ENCODE data around the gene HNRNPU.
"Not testable (repeated sequence)": the region's sequence is repeated elsewhere in the genome, so short reads cannot be mapped to it uniquely, and the experiment has no call there.

The HNRNPU gene

DNA sequence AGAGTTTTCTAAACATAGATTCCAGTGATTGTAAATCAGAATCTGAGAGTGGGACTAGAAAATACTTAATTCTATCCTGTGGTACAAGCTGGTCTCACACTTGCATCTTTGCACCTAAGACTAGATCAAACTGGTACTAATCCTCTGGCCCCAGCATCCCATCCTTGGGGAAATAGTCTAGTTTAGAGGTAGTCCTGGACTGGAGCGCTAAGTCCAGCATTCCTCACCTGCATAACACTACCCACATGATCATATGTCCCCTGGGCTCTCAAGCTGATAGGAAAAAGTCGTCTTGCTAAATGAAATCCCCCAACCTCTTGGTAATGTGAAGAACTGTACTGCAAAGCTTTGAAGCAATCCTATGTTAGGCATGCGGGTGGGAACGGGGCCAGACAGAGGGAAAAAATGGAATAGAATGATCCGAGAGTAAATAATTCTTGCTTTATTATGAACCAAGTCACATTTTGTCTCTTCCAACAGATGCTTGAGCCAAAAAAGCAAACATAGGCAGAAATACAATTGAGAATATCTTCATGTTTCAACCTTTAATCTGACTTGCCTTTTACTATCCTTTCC is 24.0 kb downstream of the HNRNPU start:
- no peak for DNase-seq (ENCODE audit: low read depth in 3 of 3)

GRCh38 chr1:244839656-244840055 is 24.7 kb downstream of the HNRNPU start:
- DNase-seq (ENCODE audit: low read depth in 3 of 3): no peak

DNA sequence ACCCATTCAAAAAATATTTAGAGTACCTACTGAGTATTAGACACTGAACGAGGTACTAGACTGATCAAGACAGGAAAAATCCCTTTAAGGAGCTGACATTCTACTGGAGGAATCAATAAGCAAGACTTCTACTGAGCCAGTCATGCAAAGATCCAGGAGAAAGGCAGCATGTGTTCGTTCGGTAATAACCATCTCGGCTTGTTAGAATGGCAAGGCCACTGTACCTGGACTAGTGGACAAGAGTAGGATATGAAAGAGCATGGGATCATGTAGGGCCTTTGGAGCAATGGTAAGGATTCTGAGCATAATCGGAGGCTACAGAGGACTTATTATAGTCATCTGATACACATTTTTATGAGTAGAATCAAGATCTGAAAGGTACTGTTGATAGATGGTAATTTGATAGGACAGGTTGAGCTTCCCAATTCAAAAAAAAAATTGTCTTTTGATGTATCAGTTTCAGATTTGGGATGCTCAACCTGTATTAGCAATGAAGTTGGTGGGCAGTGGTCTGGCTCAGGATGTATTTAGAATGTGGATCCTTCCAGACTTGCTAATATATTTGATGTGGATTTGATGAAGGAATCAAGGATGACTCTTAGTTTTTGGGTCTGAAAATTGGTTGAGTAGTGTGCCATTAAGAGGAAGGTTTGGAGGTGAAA is 26.6 kb downstream of the HNRNPU start:
- DNase-seq (ENCODE audit: low read depth in 3 of 3): no peak

GRCh38 chr1:244836584-244836983 is 27.8 kb downstream of the HNRNPU start:
- no peak for DNase-seq (ENCODE audit: low read depth in 3 of 3)

DNA sequence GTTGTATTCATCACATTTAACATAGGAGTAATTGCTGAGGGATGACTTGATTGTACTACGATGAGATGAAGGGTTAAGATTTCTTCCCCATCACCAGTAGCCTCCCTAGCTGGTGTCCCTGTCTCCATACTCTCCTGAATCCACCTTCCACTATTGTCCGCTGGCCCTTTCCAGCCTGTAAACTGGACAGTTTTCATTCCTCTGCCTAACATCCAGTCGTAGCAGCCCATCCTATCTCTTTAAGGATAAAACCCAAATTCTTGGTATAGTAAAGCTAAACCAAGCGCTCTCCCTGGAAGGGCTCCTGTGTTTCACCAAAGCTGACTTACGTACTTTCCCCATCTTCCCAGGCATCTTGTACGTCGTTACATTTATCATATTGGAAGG is 28.2 kb downstream of the HNRNPU start:
- DNase-seq (ENCODE audit: low read depth in 3 of 3): no peak

DNA sequence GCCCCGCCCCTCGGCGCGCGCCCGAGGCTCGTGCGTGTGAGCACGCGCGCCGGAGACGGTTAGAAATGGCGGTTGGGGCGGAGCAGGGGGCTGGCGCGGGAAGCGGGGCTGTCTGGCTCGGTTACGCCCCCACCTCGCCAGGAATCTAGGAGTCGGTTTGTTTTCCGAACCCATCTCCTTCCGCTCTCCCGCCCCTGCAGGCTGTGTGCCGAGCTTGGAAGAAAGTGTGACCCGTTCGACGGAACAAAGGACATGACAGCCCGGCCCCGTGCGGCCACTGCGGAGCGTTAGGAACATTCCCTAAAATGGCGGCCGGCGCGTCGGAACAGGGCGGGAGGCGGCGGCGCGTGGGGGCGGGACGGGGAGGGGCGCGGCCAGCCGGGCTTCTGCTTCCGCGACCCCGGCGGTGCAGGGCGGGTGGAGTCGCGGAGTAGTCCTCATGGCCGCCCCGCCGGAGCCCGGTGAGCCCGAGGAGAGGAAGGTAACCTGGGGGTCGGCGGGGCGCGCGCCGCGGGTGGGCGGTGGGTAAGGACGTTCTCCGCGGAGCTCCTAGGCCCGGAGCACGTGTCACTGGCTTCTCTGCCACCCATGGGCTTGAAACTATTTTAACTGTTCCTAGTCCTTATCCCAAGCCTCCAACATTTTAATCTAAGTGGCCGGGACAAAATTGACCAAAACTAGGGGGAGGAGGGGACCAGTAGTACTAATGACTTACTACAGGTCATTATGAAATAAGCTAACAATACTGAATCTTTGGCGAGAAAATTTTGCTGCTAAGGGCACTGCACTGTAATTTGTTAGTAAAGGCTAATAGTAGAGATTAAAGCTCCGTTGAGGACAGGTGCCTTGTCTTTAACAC is 28.8 kb downstream of the HNRNPU start, which contains the start of gene COX20:
COX20 (plus strand) TSS at position 383 of the 859 bp plus-strand sequence; CDS start at position 440, 57 bp downstream.
- DNase-seq (ENCODE audit: low read depth in 3 of 3): peak; percentile 76 to 83 (median 81)

GRCh38 chr1:244834543-244835275 is 29.6 kb downstream of the HNRNPU start:
- DNase-seq (ENCODE audit: low read depth in 3 of 3): peak; percentile 77 to 89 (median 83)

- DNase-seq (ENCODE audit: low read depth in 3 of 3): peak; percentile 22 to 44 (median 23)
Measured at GRCh38 chr1:244833734-244834542, 30.4 kb downstream of the HNRNPU start.

- not testable (repeated sequence) for DNase-seq (ENCODE audit: low read depth in 3 of 3)
Measured at GRCh38 chr1:244833260-244833659, 31.1 kb downstream of the HNRNPU start.

GRCh38 chr1:244830639-244831038 is 33.7 kb downstream of the HNRNPU start:
- DNase-seq (ENCODE audit: low read depth in 3 of 3): no peak

DNA sequence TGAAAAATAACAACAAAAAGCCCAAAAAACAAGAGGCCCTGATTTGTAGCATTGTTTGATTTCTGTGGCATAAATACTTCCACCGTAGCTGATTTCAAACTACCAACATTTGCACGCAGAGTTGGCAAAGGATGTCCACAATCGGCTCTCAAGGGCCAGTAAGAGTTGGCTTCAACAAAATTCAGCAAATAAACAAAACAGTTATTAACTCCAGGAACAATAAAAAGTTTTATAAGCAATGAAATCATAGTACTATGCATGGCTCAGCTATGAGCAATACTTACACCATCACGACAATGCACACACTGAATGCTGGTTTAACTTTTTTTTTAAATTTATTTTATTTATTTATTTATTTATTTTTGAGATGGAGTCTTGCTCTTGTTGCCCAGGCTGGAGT is 37.6 kb downstream of the HNRNPU start:
- no peak for DNase-seq (ENCODE audit: low read depth in 3 of 3)

DNA sequence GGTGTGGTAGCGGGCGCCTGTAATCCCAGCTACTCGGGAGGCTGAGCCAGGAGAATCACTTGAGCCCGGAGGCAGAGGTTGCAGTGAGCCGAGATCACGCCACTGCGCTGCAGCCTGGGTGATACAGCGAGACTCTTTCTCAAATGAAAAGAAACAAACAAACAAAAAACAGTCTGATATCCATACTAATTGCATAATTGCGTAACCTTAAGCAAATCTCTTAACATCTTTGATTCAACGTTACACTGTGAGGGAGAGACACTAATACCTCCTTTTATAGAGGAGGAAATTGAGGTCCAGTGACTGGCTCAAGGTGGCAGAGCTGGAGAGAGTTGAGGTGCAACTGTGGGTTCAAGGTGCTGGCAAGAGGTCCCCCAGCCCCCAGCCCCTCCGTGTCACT is 41.5 kb downstream of the HNRNPU start:
- DNase-seq (ENCODE audit: low read depth in 3 of 3): no peak

DNA sequence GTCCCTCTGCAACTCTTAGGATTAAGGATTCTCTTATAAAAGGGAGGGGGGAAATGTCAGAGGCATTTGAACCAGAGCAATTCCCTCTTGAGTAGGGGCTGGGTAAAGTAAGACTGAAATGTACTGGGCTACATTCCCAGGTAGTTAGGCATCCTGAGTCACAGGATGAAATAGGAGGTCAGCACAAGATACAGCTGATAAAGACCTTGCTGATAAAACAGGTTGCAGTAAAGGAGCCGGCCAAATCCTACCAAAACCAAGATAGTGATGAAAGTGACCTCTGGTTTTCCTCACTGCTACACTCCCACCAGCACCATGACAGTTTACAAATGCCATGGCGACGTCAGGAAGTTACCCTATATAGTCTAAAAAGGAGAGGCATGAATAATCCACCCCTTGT is 43.2 kb downstream of the HNRNPU start:
- no peak for DNase-seq (ENCODE audit: low read depth in 3 of 3)

GRCh38 chr1:244820131-244820530 is 44.2 kb downstream of the HNRNPU start:
- DNase-seq (ENCODE audit: low read depth in 3 of 3): no peak

DNA sequence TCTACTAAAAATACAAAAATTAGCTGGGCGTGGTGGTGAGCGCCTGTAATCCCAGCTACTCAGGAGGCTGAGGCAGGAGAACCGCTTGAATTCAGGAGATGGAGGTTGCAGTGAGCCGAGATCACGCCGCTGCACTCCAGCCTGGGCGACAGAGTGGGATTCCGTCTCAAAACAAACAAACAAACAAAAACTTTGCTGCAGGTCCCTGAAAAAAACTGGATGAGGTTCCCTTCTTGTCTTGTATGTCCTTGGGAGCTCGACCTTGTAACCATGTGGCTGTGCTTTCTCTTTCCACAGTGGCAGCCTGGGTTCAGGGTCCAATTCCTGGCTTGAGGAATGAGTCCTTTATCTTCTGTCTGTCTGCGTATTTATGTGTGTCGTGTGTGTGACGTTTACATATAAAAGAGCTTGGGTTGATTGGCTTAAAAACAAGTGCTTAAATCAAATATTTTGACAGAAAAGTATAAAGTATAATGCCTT is 46.9 kb downstream of the HNRNPU start:
- no peak for DNase-seq (ENCODE audit: low read depth in 3 of 3)

DNA sequence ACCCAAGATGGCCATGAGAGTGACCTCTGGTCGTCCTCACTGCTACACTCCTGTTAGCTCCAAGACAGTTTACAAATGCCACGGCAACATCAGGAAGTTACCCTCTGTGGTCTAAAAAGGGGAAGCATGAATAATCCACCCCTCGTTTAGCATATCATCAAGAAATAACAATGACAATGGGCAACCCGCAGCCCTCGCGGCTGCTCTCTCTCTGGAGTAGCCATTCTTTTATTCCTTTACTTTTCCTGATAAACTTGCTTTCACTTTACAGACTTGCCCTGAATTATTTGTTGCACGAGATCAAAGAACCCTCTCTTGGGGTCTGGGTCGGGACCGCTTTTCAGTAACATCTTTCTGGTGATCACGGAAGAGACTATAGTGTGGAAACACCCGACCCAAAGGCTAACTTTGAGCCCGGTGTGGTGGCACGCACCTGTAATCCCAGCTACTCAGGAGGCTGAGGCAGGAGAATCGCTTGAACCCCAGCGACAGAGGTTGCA is 48.7 kb downstream of the HNRNPU start:
- no peak for DNase-seq (ENCODE audit: low read depth in 3 of 3)

- no peak for DNase-seq (ENCODE audit: low read depth in 3 of 3)
Measured at GRCh38 chr1:244813327-244813726, 51.0 kb downstream of the HNRNPU start.

DNA sequence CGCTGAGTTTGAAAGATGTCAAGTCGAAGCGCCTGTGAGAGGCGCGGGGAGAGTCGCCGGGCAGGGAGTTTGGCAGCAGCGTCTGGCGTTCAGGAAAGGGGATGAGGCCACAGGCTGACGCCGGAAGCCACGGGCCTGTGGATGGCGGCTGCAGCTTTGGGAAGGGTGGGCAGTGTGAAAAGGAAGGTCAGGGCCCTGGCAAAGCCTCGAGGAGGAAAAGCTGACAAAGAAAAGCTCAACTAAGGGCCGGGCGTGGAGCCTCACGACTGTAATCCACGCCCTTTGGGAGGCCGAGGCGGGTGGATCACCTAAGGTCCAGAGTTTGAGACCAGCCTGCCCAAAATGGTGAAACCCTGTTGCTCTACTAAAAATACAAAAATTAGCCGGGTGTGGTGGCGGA is 54.1 kb downstream of the HNRNPU start:
- DNase-seq (ENCODE audit: low read depth in 3 of 3): no peak

GRCh38 chr1:244807138-244807537 is 57.2 kb downstream of the HNRNPU start:
- DNase-seq (ENCODE audit: low read depth in 3 of 3): no peak

DNA sequence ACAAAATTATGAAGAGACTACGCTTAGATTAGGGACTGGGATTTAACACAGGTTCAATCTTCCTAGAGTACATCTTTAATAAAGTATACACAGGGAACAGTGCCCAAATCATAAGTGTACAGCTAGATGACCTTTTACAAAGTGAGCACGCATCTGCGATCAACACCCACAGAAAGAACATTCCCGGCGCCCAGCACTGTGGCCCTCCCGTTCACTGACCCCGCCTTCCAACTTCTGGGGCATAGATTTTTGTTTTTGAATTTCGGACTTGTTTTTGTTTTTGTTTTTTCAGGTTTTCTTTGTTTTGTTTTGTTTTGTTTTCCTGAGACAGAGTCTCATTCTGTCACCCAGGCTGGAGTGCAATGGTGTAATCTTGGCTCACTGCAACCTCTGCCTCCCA is 59.5 kb downstream of the HNRNPU start:
- no peak for DNase-seq (ENCODE audit: low read depth in 3 of 3)
